Right lobe of liver (tissue), 6 donors: ENCODE data around the gene LRRC72. TPM values are rescaled to one million over a fixed set of nuclear protein-coding genes. Genes with fewer than 3 reads are reported as not detected.

Experiments
- ATAC-seq, 4 donors: fragments of 200-7000 bp; cut with Tn5 transposase; one replicate each; pipeline ENCODE4 v1.9.1; 2020; ENCODE audit warnings: mild to moderate bottlenecking in 4 of 4, moderate library complexity in 4 of 4
- DNase-seq, 3 donors: peaks; one replicate each; pipeline ENCODE4 v3.0.0-alpha.2; 2020
- H3K27ac ChIP-seq, 3 donors: fragments of 200-600 bp; one replicate each; pipeline ENCODE4 v1.8.0; 2022
- H3K27me3 ChIP-seq, 2 donors: fragments of 200-600 bp; one replicate each; pipeline ENCODE4 v1.8.0; 2022
- H3K36me3 ChIP-seq, 4 donors: fragments of 200-600 bp; sonication (generic) in 1 of 4; one replicate each; pipeline versions ENCODE4 v1.5.1 to v1.8.0; 2017 to 2022; ENCODE audit warnings: control low read depth in 1 of 4
- H3K4me1 ChIP-seq, 4 donors: fragments of 200-600 bp; sonication (generic) in 1 of 4; one replicate each; pipeline versions ENCODE4 v1.5.1 to v1.8.0; 2017 to 2022; ENCODE audit warnings: control low read depth in 1 of 4
- H3K4me3 ChIP-seq, 3 donors: fragments of 200-600 bp; one replicate each; pipeline ENCODE4 v1.8.0; 2022
- H3K9me3 ChIP-seq, 4 donors: fragments of 200-600 bp; sonication (generic) in 1 of 4; one replicate each; pipeline versions ENCODE4 v1.5.1 to v1.8.0; 2017 to 2022; ENCODE audit warnings: control low read depth in 1 of 4
- POLR2A ChIP-seq: fragments of 450-650 bp; IDR thresholded peaks from one replicate; pipeline ENCODE4 v1.6.1; 2017; ENCODE audit warnings: antibody characterized with exemption, mild to moderate bottlenecking
- WGBS: methylation state at CpG from one replicate; pipeline ENCODE4 v1.1.6; 2018; ENCODE audit warnings: low coverage, low lambda C conversion rate; ENCODE audit not compliant: insufficient coverage; ENCODE audit errors: missing lambda C conversion rate; 5-methylcytosine and 5-hydroxymethylcytosine counted together
- intact Hi-C, 2 donors: fragments of 100-400 bp; cut with DNase I; formaldehyde crosslinking; loops; one replicate each; pipeline versions ENCODE4 v1.11.2 to v1.14.1; 2022
- total RNA-seq, 6 experiments: library from RNA; depleted of rRNA in 2 of 6; stranded (reverse); fragments of >200 nt in 2 of 6; fragmentation: NEBNext Ultra II Directional in 3 of 6; extraction: Animal tissue kit (Norgen Biotek cat#: 25700) in 3 of 6; gene quantifications; one replicate each; pipeline versions ENCODE4 v1.1.0 to v1.2.4, GENCODE V29; 2016 to 2023
- TF ChIP-seq, protein P1 (sequence below), 4 donors: fragments of 200-600 bp in 3 of 4; fragments of 450-650 bp in 1 of 4; IDR thresholded peaks; one replicate each; pipeline versions ENCODE4 v1.5.1 to v1.8.0; 2016 to 2022; ENCODE audit warnings: antibody characterized with exemption in 4 of 4, mild to moderate bottlenecking in 2 of 4
- donor health status: DM: no; HTN: yes; CAD: no.
- donor health status: DM: no; HTN: no; CAD: no.
- donor health status: DM: no; HTN: no; CAD: no.
- donor health status: DM: no; HTN: yes; CAD: no.
- donor health status: DM: no; HTN: yes; CAD: no.

The LRRC72 gene
- total RNA-seq, 6 experiments from 2014 or later = not detected

DNA sequence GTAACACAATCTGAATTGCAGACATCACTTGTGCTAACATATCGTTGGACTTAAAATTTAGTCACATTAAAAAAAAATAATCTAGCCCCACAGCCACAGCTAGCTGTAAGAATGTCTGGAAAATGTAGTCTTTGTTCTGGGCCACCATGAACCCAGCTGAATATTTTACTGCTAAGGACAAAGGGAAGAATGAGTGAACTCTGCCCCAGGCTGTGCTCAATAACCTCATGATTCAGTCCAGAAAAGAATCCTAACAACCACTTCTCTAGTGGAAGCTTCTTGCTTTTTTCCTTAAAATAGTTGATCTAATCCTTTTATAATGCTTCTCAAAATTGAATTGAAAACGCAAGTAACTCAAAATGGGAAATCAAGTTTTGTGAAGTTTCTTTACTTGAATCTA lies 35.5 kb upstream of the LRRC72 start:
- TF ChIP-seq POLR2A = no peak
- TF ChIP-seq, protein P1, sequence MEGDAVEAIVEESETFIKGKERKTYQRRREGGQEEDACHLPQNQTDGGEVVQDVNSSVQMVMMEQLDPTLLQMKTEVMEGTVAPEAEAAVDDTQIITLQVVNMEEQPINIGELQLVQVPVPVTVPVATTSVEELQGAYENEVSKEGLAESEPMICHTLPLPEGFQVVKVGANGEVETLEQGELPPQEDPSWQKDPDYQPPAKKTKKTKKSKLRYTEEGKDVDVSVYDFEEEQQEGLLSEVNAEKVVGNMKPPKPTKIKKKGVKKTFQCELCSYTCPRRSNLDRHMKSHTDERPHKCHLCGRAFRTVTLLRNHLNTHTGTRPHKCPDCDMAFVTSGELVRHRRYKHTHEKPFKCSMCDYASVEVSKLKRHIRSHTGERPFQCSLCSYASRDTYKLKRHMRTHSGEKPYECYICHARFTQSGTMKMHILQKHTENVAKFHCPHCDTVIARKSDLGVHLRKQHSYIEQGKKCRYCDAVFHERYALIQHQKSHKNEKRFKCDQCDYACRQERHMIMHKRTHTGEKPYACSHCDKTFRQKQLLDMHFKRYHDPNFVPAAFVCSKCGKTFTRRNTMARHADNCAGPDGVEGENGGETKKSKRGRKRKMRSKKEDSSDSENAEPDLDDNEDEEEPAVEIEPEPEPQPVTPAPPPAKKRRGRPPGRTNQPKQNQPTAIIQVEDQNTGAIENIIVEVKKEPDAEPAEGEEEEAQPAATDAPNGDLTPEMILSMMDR (IDR thresholded peaks at IDR 0.05) = no peak
- DNase-seq (no peak), ATAC-seq (no peak)
- intact Hi-C loops = no loop called here
- H3K4me3 ChIP-seq = no peak overlapping the region
- no peaks in the 10 kb centered on the region for H3K27me3 ChIP-seq
- no peaks in the 10 kb centered on the region for H3K9me3 ChIP-seq
- no peak overlapping the region for H3K27ac ChIP-seq
- no peaks in the 10 kb centered on the region for H3K36me3 ChIP-seq
- 85% methylated on average over 2 of the region's 2 CpGs for WGBS
- no peaks in the 10 kb centered on the region for H3K4me1 ChIP-seq

DNA sequence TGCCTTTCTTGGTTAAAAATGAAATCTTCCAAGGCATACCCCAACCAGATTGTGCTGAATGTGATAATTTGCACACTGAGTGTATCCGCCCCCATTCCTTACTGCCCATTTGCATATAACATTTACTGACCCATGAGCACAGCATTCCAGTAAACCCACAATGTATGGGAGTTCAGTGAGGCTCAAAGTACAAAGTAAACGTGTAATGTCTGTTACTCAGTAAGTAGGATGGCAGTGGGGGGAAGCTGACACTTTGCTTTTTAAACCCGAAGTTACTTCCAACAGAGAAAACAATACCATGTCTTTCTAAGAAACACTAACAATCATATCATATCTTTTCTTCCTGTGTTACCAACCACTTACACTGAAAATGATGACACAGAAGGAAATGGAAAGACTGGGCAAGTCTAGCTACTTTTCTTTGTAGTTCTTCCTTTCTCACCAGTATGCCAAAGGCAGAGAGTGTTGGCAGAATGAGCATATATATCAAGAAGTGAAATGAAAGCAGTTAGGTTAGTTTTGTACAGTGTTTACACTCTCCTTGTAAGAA lies 34.0 kb upstream of the LRRC72 start:
- Histone ChIP-seq H3K27me3 (no peaks in the 10 kb centered on the region), H3K4me3 (no peak overlapping the region), H3K4me1 (no peaks in the 10 kb centered on the region), H3K27ac (no peak overlapping the region), H3K9me3 (no peaks in the 10 kb centered on the region), H3K36me3 (no peaks in the 10 kb centered on the region)
- ATAC-seq (no peak), DNase-seq (no peak)
- 27% methylated on average over 3 of the region's 3 CpGs for WGBS
- intact Hi-C loops = no loop called here
- TF ChIP-seq, protein P1 (IDR thresholded peaks at IDR 0.05) = no peak
- TF ChIP-seq POLR2A = no peak

DNA sequence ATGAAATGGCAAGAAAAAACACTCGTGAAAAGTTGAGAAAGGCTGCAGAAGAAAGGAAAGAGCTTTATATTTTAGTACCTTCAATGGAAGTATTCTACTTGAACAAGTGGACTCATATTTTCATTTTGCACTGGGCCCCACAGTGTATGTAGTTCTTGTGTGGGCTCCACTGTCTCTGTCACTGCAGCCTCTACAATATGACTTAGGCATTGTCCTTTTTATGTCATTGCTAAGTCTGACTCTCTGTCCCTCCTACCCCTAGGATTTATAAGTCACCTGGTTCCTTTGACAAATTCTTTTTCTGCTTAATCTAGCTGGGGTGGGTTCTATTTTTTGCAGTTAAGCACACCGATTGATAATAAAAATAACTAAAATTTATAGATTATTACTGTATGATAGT lies 33.4 kb upstream of the LRRC72 start:
- no peaks in the 10 kb centered on the region for H3K4me1 ChIP-seq
- no peaks in the 10 kb centered on the region for H3K27me3 ChIP-seq
- 56% methylated on average over 2 of the region's 2 CpGs for WGBS
- H3K4me3 ChIP-seq = no peak overlapping the region
- H3K9me3 ChIP-seq = no peaks in the 10 kb centered on the region
- intact Hi-C loops = no loop called here
- DNase-seq = no peak
- no peaks in the 10 kb centered on the region for H3K36me3 ChIP-seq
- TF ChIP-seq, protein P1 (IDR thresholded peaks at IDR 0.05) = no peak
- no peak for ATAC-seq
- H3K27ac ChIP-seq = no peak overlapping the region

DNA sequence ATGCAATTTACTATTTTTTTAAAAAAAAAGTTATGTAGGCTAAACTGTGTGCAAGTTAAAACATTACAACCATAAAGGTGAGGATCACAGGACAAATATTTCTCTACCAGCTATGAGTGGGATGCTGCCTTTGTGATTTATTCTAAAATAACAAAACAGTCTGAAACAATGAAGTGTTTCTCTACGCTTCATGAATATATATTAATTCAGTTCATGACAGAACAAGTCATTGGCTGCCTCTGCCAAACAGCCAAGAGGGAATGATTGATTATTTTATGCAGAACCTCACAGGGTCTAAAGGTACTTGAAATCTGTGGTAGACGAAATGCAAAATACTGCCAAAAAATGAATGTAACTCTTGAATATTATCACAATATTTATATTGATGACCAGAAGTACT lies 32.1 kb upstream of the LRRC72 start:
- no peak overlapping the region for H3K4me3 ChIP-seq
- H3K9me3 ChIP-seq = no peaks in the 10 kb centered on the region
- H3K4me1 ChIP-seq = no peaks in the 10 kb centered on the region
- H3K36me3 ChIP-seq = no peaks in the 10 kb centered on the region
- 63% methylated on average over 2 of the region's 2 CpGs for WGBS
- no peak for DNase-seq
- ATAC-seq = no peak
- no peak overlapping the region for H3K27ac ChIP-seq
- no peaks in the 10 kb centered on the region for H3K27me3 ChIP-seq
- intact Hi-C loops = no loop called here
- TF ChIP-seq POLR2A = no peak
- TF ChIP-seq, protein P1 (IDR thresholded peaks at IDR 0.05) = no peak
